ENCODE results near the gene NKX6-1.

The NKX6-1 gene

GRCh38 chr4:84495118-84495793 lies 3.8 kb downstream of the NKX6-1 start:
- DNase-seq (ENCODE audit: low read depth) = no peak
- no peak for TF ChIP-seq CTCF (IDR thresholded peaks at IDR 0.05; ENCODE audit: insufficient read depth, low read depth, low read length, missing control alignments)
- no peak overlapping the region for H3K4me3 ChIP-seq (ENCODE audit: low read depth, low read length)

GRCh38 chr4:84494531-84494930 lies 4.6 kb downstream of the NKX6-1 start:
- DNase-seq (ENCODE audit: low read depth) = no peak
- no peak overlapping the region for H3K4me3 ChIP-seq (ENCODE audit: low read depth, low read length)
- TF ChIP-seq CTCF (IDR thresholded peaks at IDR 0.05; ENCODE audit: insufficient read depth, low read depth, low read length, missing control alignments) = no peak

- H3K4me3 ChIP-seq (ENCODE audit: low read depth, low read length) = no peak overlapping the region
- TF ChIP-seq CTCF (IDR thresholded peaks at IDR 0.05; ENCODE audit: insufficient read depth, low read depth, low read length, missing control alignments) = no peak
- no peak for DNase-seq (ENCODE audit: low read depth)
Observed at GRCh38 chr4:84494076-84494475, 5.0 kb downstream of the NKX6-1 start.

DNA sequence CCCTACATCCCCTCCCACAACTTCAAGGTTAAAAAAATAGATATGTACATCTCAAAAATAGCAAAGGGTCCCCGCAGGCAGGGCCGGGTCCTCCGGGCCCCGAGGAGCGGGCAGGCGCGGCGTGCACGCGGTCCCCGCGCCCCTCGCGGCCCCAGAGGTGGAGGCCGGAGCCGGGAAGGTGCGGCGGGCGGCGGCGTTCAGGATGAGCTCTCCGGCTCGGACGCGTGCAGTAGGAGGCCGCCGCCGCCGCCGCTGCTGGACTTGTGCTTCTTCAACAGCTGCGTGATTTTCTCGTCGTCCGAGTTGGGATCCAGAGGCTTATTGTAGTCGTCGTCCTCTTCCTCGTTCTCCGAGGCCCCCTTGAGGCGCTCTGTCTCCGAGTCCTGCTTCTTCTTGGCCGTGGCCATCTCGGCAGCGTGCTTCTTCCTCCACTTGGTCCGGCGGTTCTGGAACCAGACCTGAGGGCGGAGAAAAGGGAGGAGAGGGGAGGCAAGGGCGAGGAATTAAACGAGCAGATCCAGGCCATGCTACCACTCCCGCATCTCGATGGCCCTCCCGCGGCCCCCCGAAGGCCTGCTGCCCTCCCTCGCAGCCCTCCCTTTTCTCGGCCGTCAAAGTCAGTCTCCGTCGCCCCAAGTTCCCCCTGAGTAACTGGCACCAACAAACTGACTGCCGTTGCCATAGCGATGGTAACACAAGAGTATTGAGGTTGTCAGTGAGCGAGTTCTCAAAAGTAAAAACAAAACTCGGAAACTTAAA lies 5.8 kb downstream of the NKX6-1 start:
- peak; percentile 43 for DNase-seq (ENCODE audit: low read depth)
- TF ChIP-seq CTCF (IDR thresholded peaks at IDR 0.05; ENCODE audit: insufficient read depth, low read depth, low read length, missing control alignments) = no peak
- 0 out of 2 replicates have a peak overlapping the region, but pooled peaks have one; percentile 15 for H3K4me3 ChIP-seq (ENCODE audit: low read depth, low read length)

DNA sequence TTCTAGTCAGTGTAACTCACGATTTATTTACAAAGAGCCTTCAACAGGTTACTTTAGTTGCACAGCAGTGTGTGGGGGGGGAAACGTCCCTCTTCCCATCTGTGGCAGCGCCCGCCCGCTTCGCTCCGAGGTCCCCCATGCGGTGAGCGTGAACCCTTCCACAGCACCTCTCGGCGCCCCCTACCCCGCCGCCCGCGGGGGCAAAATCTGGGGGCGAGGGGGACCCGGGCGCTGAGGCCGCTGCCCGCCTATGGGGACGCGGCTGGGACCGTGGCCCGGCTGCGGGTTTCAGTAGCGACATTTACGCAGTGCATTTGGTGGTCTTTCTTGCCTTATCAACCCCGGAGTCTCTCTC lies 6.4 kb downstream of the NKX6-1 start:
- no peak for DNase-seq (ENCODE audit: low read depth)
- no peak for TF ChIP-seq CTCF (IDR thresholded peaks at IDR 0.05; ENCODE audit: insufficient read depth, low read depth, low read length, missing control alignments)
- H3K4me3 ChIP-seq (ENCODE audit: low read depth, low read length) = no peak overlapping the region

GRCh38 chr4:84492290-84492689 lies 6.8 kb downstream of the NKX6-1 start:
- no peak for TF ChIP-seq CTCF (IDR thresholded peaks at IDR 0.05; ENCODE audit: insufficient read depth, low read depth, low read length, missing control alignments)
- no peak overlapping the region for H3K4me3 ChIP-seq (ENCODE audit: low read depth, low read length)
- DNase-seq (ENCODE audit: low read depth) = no peak

All from GM12865 (cell line).